OCI-LY7 (cell line): ENCODE measurements around the gene STIP1. TPM values are rescaled to one million over a fixed set of nuclear protein-coding genes. Genes with fewer than 3 reads are reported as not detected.

Experiments
- BruUV-seq: library from RNA; stranded (reverse); fragments of 400-500 nt; replicated peaks from 2 replicates; lab custom pipeline; 2021; lab: Mats Ljungman, UMichigan
- CTCF ChIA-PET: fragments of 300-600 bp; sonication (Branson Sonifier 250); formaldehyde crosslinking; loops from one replicate; lab custom pipeline; 2022; ENCODE audit warnings: antibody characterized with exemption; ENCODE audit not compliant: unreplicated experiment; lab: Charles Lee
- POLR2A ChIA-PET: fragments of 300-600 bp; sonication (Branson Sonifier 250); formaldehyde crosslinking; loops from one replicate; lab custom pipeline; 2022; ENCODE audit warnings: antibody characterized with exemption; lab: Charles Lee
- DNase-seq: peaks from one replicate; pipeline ENCODE4 v3.0.0-alpha.2; 2015; ENCODE audit warnings: low spot score
- H2AFZ ChIP-seq: fragments of 200-600 bp; sonication (generic), shearing (Covaris generic); 2 replicates; pipeline ENCODE4 v1.6.1; 2014; ENCODE audit warnings: mild to moderate bottlenecking, antibody characterized with exemption, low read length, moderate library complexity
- H3K27ac ChIP-seq: fragments of 200-600 bp; sonication (generic); 2 replicates; pipeline ENCODE4 v1.5.1; 2014; ENCODE audit warnings: mixed run types, low read depth, mild to moderate bottlenecking, moderate library complexity, low read length, inconsistent platforms; ENCODE audit not compliant: poor library complexity, severe bottlenecking
- H3K36me3 ChIP-seq: fragments of 200-600 bp; sonication (generic); 2 replicates; pipeline ENCODE4 v1.6.1; 2014; ENCODE audit warnings: mild to moderate bottlenecking, antibody characterized with exemption, low read length, moderate library complexity, mixed read lengths; ENCODE audit not compliant: insufficient read depth
- H3K4me1 ChIP-seq: fragments of 200-600 bp; sonication (generic); 2 replicates; pipeline ENCODE4 v1.5.1; 2014; ENCODE audit warnings: mild to moderate bottlenecking, low read length; ENCODE audit not compliant: insufficient read depth, poor library complexity, severe bottlenecking
- H3K4me2 ChIP-seq: fragments of 200-600 bp; sonication (generic); 2 replicates; pipeline ENCODE4 v1.6.1; 2014; ENCODE audit warnings: mild to moderate bottlenecking, low read length
- H3K4me3 ChIP-seq: fragments of 200-600 bp; sonication (generic); 2 replicates; pipeline ENCODE4 v1.5.1; 2014; ENCODE audit warnings: mild to moderate bottlenecking, low read depth, low read length; ENCODE audit not compliant: poor library complexity, severe bottlenecking
- H3K79me2 ChIP-seq: fragments of 200-600 bp; sonication (generic); 2 replicates; pipeline ENCODE4 v1.6.1; 2016; ENCODE audit warnings: low read depth, mild to moderate bottlenecking, low read length, moderate library complexity, mixed read lengths; ENCODE audit not compliant: insufficient read depth
- H3K9me2 ChIP-seq: fragments of 200-600 bp; sonication (generic); 2 replicates; pipeline ENCODE4 v1.6.1; 2016; ENCODE audit warnings: mild to moderate bottlenecking, low read length, mixed read lengths; ENCODE audit not compliant: insufficient read depth
- H3K9me3 ChIP-seq: fragments of 200-600 bp; sonication (generic); 2 replicates; pipeline ENCODE4 v1.6.1; 2014; ENCODE audit warnings: mild to moderate bottlenecking, mixed run types, low read length, mixed read lengths
- H4K20me1 ChIP-seq: fragments of 200-600 bp; sonication (generic); 2 replicates; pipeline ENCODE4 v1.6.1; 2014; ENCODE audit warnings: mild to moderate bottlenecking, antibody characterized with exemption, low read length, moderate library complexity, mixed read lengths; ENCODE audit not compliant: insufficient read depth
- CTCF ChIP-seq: fragments of 200-600 bp; sonication (generic); conservative IDR thresholded peaks from 2 replicates; pipeline ENCODE4 v1.5.1; 2014; ENCODE audit warnings: mild to moderate bottlenecking, antibody characterized with exemption, low read length, moderate library complexity, mixed read lengths
- EZH2phosphoT487 ChIP-seq: fragments of 200-600 bp; sonication (generic); IDR thresholded peaks from 2 replicates; pipeline ENCODE4 v1.6.1; 2018; ENCODE audit warnings: low read depth, borderline replicate concordance, mild to moderate bottlenecking, mixed run types, antibody characterized with exemption, low read length, moderate library complexity, mixed read lengths
- intact Hi-C: fragments of 100-400 bp; cut with micrococcal nuclease; formaldehyde crosslinking; loops from one replicate; pipeline ENCODE4 v1.10.0; 2022; ENCODE audit not compliant: unreplicated experiment
- total RNA-seq, 2 experiments: library from RNA; depleted of rRNA in 1 of 2; stranded (reverse); fragments of >200 nt in 1 of 2; shearing (Covaris generic) in 1 of 2; gene quantifications; 2 replicates each; pipeline ENCODE4 v1.2.3, GENCODE V29; 2014 to 2022

Gene STIP1
- total RNA-seq, 2 experiments from 2014 or later = 240 to 271 TPM

- H3K36me3 ChIP-seq = no peaks in the 10 kb centered on the region
- H3K4me1 ChIP-seq = no peaks in the 10 kb centered on the region
- H3K4me2 ChIP-seq = no peak overlapping the region
- no TSS peak for BruUV-seq
- no peak overlapping the region for H3K4me3 ChIP-seq
- ChIA-PET CTCF (interaction anchor here (0.5 kb wide), 1 partner anchor 235 kb away, joined by 4 read pairs; the partner anchor contains the start of gene RCOR2), POLR2A (interaction anchor here (0.6 kb wide), 1 partner anchor 15 kb away, joined by 3 read pairs; no protein-coding TSS in a partner anchor)
- intact Hi-C loops = no loop called here
- H3K27ac ChIP-seq = no peak overlapping the region
- H3K9me2 ChIP-seq = no peaks in the 10 kb centered on the region
- TF ChIP-seq CTCF (no peak), EZH2phosphoT487 (no peak)
- H3K79me2 ChIP-seq = no peaks in the 10 kb centered on the region
- H2AFZ ChIP-seq = no peak overlapping the region
- no peaks in the 10 kb centered on the region for H3K9me3 ChIP-seq
- no peak for DNase-seq
- no peaks in the 10 kb centered on the region for H4K20me1 ChIP-seq
Observed at GRCh38 chr11:64151337-64151736, 34.6 kb upstream of the STIP1 start.

- H2AFZ ChIP-seq = no peak overlapping the region
Observed at GRCh38 chr11:64152841-64153691, 32.9 kb upstream of the STIP1 start.

More at GRCh38 chr11:64152841-64153691, 32.9 kb upstream of the STIP1 start:
- Histone ChIP-seq H3K36me3 (no peaks in the 10 kb centered on the region), H3K79me2 (no peaks in the 10 kb centered on the region), H3K9me3 (no peaks in the 10 kb centered on the region), H3K4me3 (no peak overlapping the region), H3K9me2 (no peaks in the 10 kb centered on the region), H3K4me1 (no peaks in the 10 kb centered on the region), H3K4me2 (no peak overlapping the region; the same call in 1 of the 2 replicates), H3K27ac (no peak overlapping the region), H4K20me1 (no peaks in the 10 kb centered on the region)
- TF ChIP-seq EZH2phosphoT487 (no peak), CTCF (peak; percentile 98)
- intact Hi-C loops = no loop called here
- CTCF ChIA-PET = interaction anchor here (0.6 kb wide), 1 partner anchor 307 kb away, joined by 3 read pairs; no protein-coding TSS in a partner anchor
- peak; percentile 60 for DNase-seq
- no TSS peak for BruUV-seq
- POLR2A ChIA-PET = interaction anchor here (0.7 kb wide), 1 partner anchor 122 kb away, joined by 3 read pairs; no protein-coding TSS in a partner anchor
